Neural progenitor cell (in vitro differentiated cells): ENCODE measurements around the gene PLCL1. TPM values are rescaled to one million over a fixed set of nuclear protein-coding genes. Genes with fewer than 3 reads are reported as not detected.

Source experiments
- DNase-seq: peaks from one replicate; pipeline ENCODE4 v3.0.0-alpha.2; 2016; ENCODE audit warnings: low spot score
- H2AFZ ChIP-seq: fragments of 200-600 bp; sonication (generic); replicated peaks from 2 replicates; pipeline ENCODE4 v1.6.1; 2016; ENCODE audit warnings: antibody characterized with exemption
- H3F3A ChIP-seq: fragments of 200-600 bp; sonication (generic); 2 replicates; pipeline ENCODE4 v1.6.1; 2016; ENCODE audit warnings: antibody characterized with exemption, low read depth
- H3K27ac ChIP-seq: fragments of 200-600 bp; sonication (generic); 2 replicates; pipeline ENCODE4 v1.5.1; 2016; ENCODE audit warnings: mild to moderate bottlenecking
- H3K27me3 ChIP-seq: fragments of 200-600 bp; sonication (generic); 2 replicates; pipeline ENCODE4 v1.6.1; 2016; ENCODE audit warnings: mild to moderate bottlenecking, moderate library complexity
- H3K36me3 ChIP-seq: fragments of 200-600 bp; sonication (generic); 2 replicates; pipeline ENCODE4 v1.5.1; 2016
- H3K4me1 ChIP-seq: fragments of 200-600 bp; sonication (generic); 2 replicates; pipeline ENCODE4 v1.6.1; 2016; ENCODE audit warnings: mixed run types
- H3K4me2 ChIP-seq: fragments of 200-600 bp; sonication (generic); 2 replicates; pipeline ENCODE4 v1.6.1; 2016
- H3K4me3 ChIP-seq: fragments of 200-600 bp; sonication (generic); 2 replicates; pipeline ENCODE4 v1.5.1; 2016
- H3K79me2 ChIP-seq: fragments of 200-600 bp; sonication (generic); 2 replicates; pipeline ENCODE4 v1.6.1; 2016; ENCODE audit warnings: low read depth
- H3K9ac ChIP-seq: fragments of 200-600 bp; sonication (generic); 2 replicates; pipeline ENCODE4 v1.6.1; 2016
- H3K9me3 ChIP-seq: fragments of 200-600 bp; sonication (generic); 2 replicates; pipeline ENCODE4 v1.5.1; 2016; ENCODE audit warnings: low read depth
- H4K20me1 ChIP-seq: fragments of 200-600 bp; sonication (generic); 2 replicates; pipeline ENCODE4 v1.6.1; 2016; ENCODE audit warnings: low read depth
- H3K27ac Mint-ChIP-seq: 3 replicates; pipeline ENCODE4 v1.8.0; 2021; ENCODE audit warnings: mixed read lengths
- H3K27me3 Mint-ChIP-seq: 2 replicates; pipeline ENCODE4 v1.8.0; 2022; ENCODE audit warnings: low read depth, mild to moderate bottlenecking, inconsistent platforms, moderate library complexity, mixed read lengths; ENCODE audit not compliant: insufficient read depth
- H3K36me3 Mint-ChIP-seq: 3 replicates; pipeline ENCODE4 v1.8.0; 2021; ENCODE audit warnings: mixed read lengths
- H3K4me1 Mint-ChIP-seq: 3 replicates; pipeline ENCODE4 v1.8.0; 2021; ENCODE audit warnings: mixed read lengths
- H3K4me3 Mint-ChIP-seq: 3 replicates; pipeline ENCODE4 v1.8.0; 2021; ENCODE audit warnings: mild to moderate bottlenecking, moderate library complexity, mixed read lengths
- H3K9me3 Mint-ChIP-seq: 3 replicates; pipeline ENCODE4 v1.8.0; 2020; ENCODE audit warnings: mixed read lengths
- EZH2 ChIP-seq: fragments of 200-600 bp; sonication (generic); IDR thresholded peaks from 2 replicates; pipeline ENCODE4 v1.6.1; 2017; ENCODE audit warnings: antibody characterized with exemption, mild to moderate bottlenecking, moderate library complexity
- EZH2phosphoT487 ChIP-seq: fragments of 200-600 bp; sonication (generic); IDR thresholded peaks from 2 replicates; pipeline ENCODE4 v1.6.1; 2017; ENCODE audit warnings: antibody characterized with exemption
- total RNA-seq: library from RNA; depleted of rRNA; stranded (reverse); fragments of >200 nt; gene quantifications from 2 replicates; pipeline ENCODE4 v1.2.3, GENCODE V29; 2015; ENCODE audit warnings: low replicate concordance
- TF ChIP-seq, protein P1 (sequence below): fragments of 200-600 bp; sonication (generic); IDR thresholded peaks from 2 replicates; pipeline ENCODE4 v1.5.1; 2017; ENCODE audit warnings: antibody characterized with exemption, mild to moderate bottlenecking

PLCL1 gene
- total RNA-seq, 1 donor from 2014 or later: 0.41 TPM

- no peaks in the 10 kb centered on the region for H3K4me1 ChIP-seq
- H3K36me3 ChIP-seq: no peaks in the 10 kb centered on the region
- H3K4me3 ChIP-seq: no peak overlapping the region
- no peaks in the 10 kb centered on the region for H3K9me3 ChIP-seq
- Mint-ChIP-seq H3K27me3 (peaks cover 3% of the 10 kb centered on the region), H3K4me3 (no peak overlapping the region), H3K27ac (no peak overlapping the region), H3K4me1 (no peaks in the 10 kb centered on the region), H3K9me3 (peaks cover 11% of the 10 kb centered on the region), H3K36me3 (no peaks in the 10 kb centered on the region)
- no peaks in the 10 kb centered on the region for H3K79me2 ChIP-seq
- H3K27me3 ChIP-seq: no peaks in the 10 kb centered on the region
- TF ChIP-seq EZH2: no peak
- TF ChIP-seq, protein P1, sequence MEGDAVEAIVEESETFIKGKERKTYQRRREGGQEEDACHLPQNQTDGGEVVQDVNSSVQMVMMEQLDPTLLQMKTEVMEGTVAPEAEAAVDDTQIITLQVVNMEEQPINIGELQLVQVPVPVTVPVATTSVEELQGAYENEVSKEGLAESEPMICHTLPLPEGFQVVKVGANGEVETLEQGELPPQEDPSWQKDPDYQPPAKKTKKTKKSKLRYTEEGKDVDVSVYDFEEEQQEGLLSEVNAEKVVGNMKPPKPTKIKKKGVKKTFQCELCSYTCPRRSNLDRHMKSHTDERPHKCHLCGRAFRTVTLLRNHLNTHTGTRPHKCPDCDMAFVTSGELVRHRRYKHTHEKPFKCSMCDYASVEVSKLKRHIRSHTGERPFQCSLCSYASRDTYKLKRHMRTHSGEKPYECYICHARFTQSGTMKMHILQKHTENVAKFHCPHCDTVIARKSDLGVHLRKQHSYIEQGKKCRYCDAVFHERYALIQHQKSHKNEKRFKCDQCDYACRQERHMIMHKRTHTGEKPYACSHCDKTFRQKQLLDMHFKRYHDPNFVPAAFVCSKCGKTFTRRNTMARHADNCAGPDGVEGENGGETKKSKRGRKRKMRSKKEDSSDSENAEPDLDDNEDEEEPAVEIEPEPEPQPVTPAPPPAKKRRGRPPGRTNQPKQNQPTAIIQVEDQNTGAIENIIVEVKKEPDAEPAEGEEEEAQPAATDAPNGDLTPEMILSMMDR: no peak
- H3K4me2 ChIP-seq: no peak overlapping the region
- DNase-seq: no peak
- no peak overlapping the region for H3K9ac ChIP-seq
- no peaks in the 10 kb centered on the region for H3F3A ChIP-seq
- no peaks in the 10 kb centered on the region for H4K20me1 ChIP-seq
- H3K27ac ChIP-seq: no peak overlapping the region
- H2AFZ ChIP-seq: no peak overlapping the region
Observed at GRCh38 chr2:198161151-198161550, 356.8 kb downstream of the PLCL1 start.

DNA sequence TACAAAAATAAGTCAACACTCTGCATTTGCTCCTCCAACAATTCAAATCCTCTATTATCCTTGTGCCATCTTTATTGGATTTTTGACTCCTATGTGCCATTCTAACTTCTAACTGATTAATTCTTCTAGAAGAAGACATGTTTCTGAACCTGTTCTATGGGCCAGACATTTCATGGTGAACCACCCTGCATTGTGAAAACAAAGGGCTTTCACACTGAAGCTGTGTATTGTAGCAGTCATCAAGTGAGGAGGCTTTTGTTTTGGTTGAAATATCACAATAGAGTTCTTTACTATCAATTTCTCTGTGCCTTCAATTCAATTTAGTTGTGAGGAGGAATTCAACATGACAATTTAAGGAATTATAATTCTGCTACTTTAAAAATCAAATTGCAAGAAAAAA is 357.9 kb downstream of the PLCL1 start:
- DNase-seq: no peak
- Histone ChIP-seq H2AFZ (no peak overlapping the region), H4K20me1 (no peaks in the 10 kb centered on the region), H3K27me3 (no peaks in the 10 kb centered on the region), H3K36me3 (no peaks in the 10 kb centered on the region), H3K79me2 (no peaks in the 10 kb centered on the region), H3K9me3 (no peaks in the 10 kb centered on the region), H3K27ac (no peak overlapping the region), H3K9ac (no peak overlapping the region), H3K4me3 (no peak overlapping the region), H3K4me2 (no peak overlapping the region), H3K4me1 (no peaks in the 10 kb centered on the region), H3F3A (no peaks in the 10 kb centered on the region)
- no peak overlapping the region for H3K27ac Mint-ChIP-seq
- H3K4me1 Mint-ChIP-seq: no peaks in the 10 kb centered on the region
- no peak overlapping the region for H3K4me3 Mint-ChIP-seq
- H3K36me3 Mint-ChIP-seq: no peaks in the 10 kb centered on the region
- peaks cover 3% of the 10 kb centered on the region for H3K27me3 Mint-ChIP-seq
- peaks cover 4% of the 10 kb centered on the region for H3K9me3 Mint-ChIP-seq
- TF ChIP-seq EZH2phosphoT487 (no peak), EZH2 (no peak)
- TF ChIP-seq, protein P1: no peak

DNA sequence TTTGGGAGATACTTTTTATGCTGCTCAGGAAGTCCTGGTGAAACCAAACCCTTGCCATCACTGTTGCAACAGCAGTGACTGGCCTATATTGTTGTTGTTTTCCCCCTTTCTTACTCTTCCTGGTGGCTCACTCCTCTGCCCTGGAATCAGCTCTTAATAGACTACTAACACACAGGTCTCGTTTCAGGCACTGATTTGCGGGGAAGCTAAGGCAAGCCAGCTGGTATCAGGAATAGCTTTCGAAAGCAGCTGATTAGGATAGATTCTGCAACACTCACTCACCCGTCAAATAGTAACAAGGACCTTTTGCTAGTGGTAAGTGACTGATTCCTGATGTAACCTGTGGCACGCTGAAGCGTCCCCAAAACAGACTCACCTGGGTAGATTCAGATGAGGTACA is 360.4 kb downstream of the PLCL1 start:
- Histone ChIP-seq H3F3A (no peaks in the 10 kb centered on the region), H3K36me3 (no peaks in the 10 kb centered on the region), H3K79me2 (no peaks in the 10 kb centered on the region), H3K4me3 (no peak overlapping the region), H3K27ac (no peak overlapping the region), H3K27me3 (no peaks in the 10 kb centered on the region), H2AFZ (no peak overlapping the region), H3K9ac (no peak overlapping the region), H3K9me3 (no peaks in the 10 kb centered on the region), H4K20me1 (no peaks in the 10 kb centered on the region), H3K4me1 (no peaks in the 10 kb centered on the region), H3K4me2 (no peak overlapping the region)
- no peak overlapping the region for H3K27ac Mint-ChIP-seq
- H3K9me3 Mint-ChIP-seq: no peaks in the 10 kb centered on the region
- no peaks in the 10 kb centered on the region for H3K36me3 Mint-ChIP-seq
- TF ChIP-seq EZH2 (no peak), EZH2phosphoT487 (no peak)
- TF ChIP-seq, protein P1: no peak
- H3K4me1 Mint-ChIP-seq: peaks cover 3% of the 10 kb centered on the region
- no peak overlapping the region for H3K4me3 Mint-ChIP-seq
- peaks cover 3% of the 10 kb centered on the region for H3K27me3 Mint-ChIP-seq
- DNase-seq: no peak

DNA sequence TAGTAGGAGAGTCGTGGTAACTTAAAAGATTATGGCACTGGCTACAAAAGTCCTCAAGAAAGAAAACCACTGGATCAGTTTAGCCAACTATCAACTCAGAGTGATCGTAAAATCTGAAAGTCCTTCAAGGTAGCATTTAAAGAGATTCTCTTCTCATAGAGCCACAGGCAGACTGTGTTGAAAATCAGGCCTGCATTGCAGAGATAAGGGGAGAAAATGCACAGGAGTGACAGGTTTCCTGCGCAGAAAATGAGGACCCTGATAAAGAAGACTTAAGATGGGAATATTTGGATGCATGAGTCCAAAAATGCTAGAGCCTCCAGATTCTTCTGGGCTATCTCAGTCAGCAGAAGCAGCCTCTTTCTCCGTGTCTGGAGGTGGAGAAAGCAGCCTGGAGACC is 360.9 kb downstream of the PLCL1 start:
- TF ChIP-seq, protein P1: no peak
- TF ChIP-seq EZH2 (no peak), EZH2phosphoT487 (no peak)
- H3K36me3 Mint-ChIP-seq: no peaks in the 10 kb centered on the region
- H3K4me2 ChIP-seq: no peak overlapping the region

More for the DNA sequence above, 360.9 kb downstream of the PLCL1 start:
- no peak for DNase-seq
- H3K27ac ChIP-seq: no peak overlapping the region
- no peak overlapping the region for H3K4me3 ChIP-seq
- H3K27me3 ChIP-seq: no peaks in the 10 kb centered on the region
- H3K9me3 ChIP-seq: no peaks in the 10 kb centered on the region
- H3K9ac ChIP-seq: no peak overlapping the region
- H3K4me3 Mint-ChIP-seq: no peak overlapping the region
- H3F3A ChIP-seq: no peaks in the 10 kb centered on the region
- no peaks in the 10 kb centered on the region for H4K20me1 ChIP-seq
- H2AFZ ChIP-seq: no peak overlapping the region
- no peaks in the 10 kb centered on the region for H3K79me2 ChIP-seq
- peaks cover 3% of the 10 kb centered on the region for H3K4me1 Mint-ChIP-seq
- no peaks in the 10 kb centered on the region for H3K36me3 ChIP-seq
- no peaks in the 10 kb centered on the region for H3K9me3 Mint-ChIP-seq
- no peaks in the 10 kb centered on the region for H3K4me1 ChIP-seq
- H3K27ac Mint-ChIP-seq: no peak overlapping the region
- H3K27me3 Mint-ChIP-seq: peaks cover 3% of the 10 kb centered on the region
